GM12878 (cell line): Measurements from ENCODE around the gene ATP10A.

Experiments used
- CREM ChIP-seq: IDR thresholded peaks from 2 replicates; pipeline ENCODE4 v1.6.1; 2014; ENCODE audit warnings: antibody characterized with exemption, low read depth
- GABPA ChIP-seq: IDR thresholded peaks from 2 replicates; pipeline ENCODE4 v1.6.1; 2014; ENCODE audit warnings: antibody characterized with exemption, low read depth, mild to moderate bottlenecking, inconsistent platforms
- JUNB ChIP-seq: IDR thresholded peaks from 2 replicates; pipeline ENCODE4 v1.6.1; 2016; ENCODE audit warnings: antibody characterized with exemption, mild to moderate bottlenecking
- MTA2 ChIP-seq: fragments of 450-650 bp; IDR thresholded peaks from 2 replicates; pipeline ENCODE4 v1.6.1; 2016; ENCODE audit warnings: low read depth, mild to moderate bottlenecking, moderate library complexity
- MYC ChIP-seq: IDR thresholded peaks from 2 replicates; pipeline ENCODE4 v1.6.1; 2011; ENCODE audit warnings: mild to moderate bottlenecking, low read length, moderate library complexity, inconsistent platforms; ENCODE audit not compliant: insufficient read depth, insufficient replicate concordance, insufficient read length, severe bottlenecking
- POLR2A ChIP-seq: IDR thresholded peaks from 2 replicates; pipeline ENCODE4 v1.6.1; 2011; ENCODE audit warnings: low read depth, mild to moderate bottlenecking, low read length
- POLR2AphosphoS5 ChIP-seq: IDR thresholded peaks from 2 replicates; pipeline ENCODE4 v1.6.1; 2011; ENCODE audit warnings: mild to moderate bottlenecking, low read length, inconsistent platforms
- SMAD1 ChIP-seq: fragments of 450-650 bp; IDR thresholded peaks from 2 replicates; pipeline ENCODE4 v1.6.1; 2018; ENCODE audit warnings: mild to moderate bottlenecking, low read depth; ENCODE audit not compliant: partially characterized antibody
- TARDBP ChIP-seq: IDR thresholded peaks from 2 replicates; pipeline ENCODE4 v1.6.1; 2016; ENCODE audit warnings: borderline replicate concordance
- ZNF24 ChIP-seq: fragments of 450-650 bp; IDR thresholded peaks from 2 replicates; pipeline ENCODE4 v1.6.1; 2017; ENCODE audit warnings: antibody characterized with exemption, mild to moderate bottlenecking
- TF ChIP-seq, protein P1 (sequence below), 3 experiments: IDR thresholded peaks in 2 of 3; conservative IDR thresholded peaks in 1 of 3; 2 replicates each; pipeline ENCODE4 v1.5.1; 2011; ENCODE audit warnings: low read depth in 3 of 3, low read length in 3 of 3, mild to moderate bottlenecking in 3 of 3, control low read depth in 2 of 3, moderate library complexity in 2 of 3, inconsistent platforms in 1 of 3, mixed read lengths in 1 of 3; ENCODE audit not compliant: control insufficient read depth in 2 of 3, insufficient read depth in 1 of 3; ENCODE audit errors: extremely low read depth in 1 of 3
- TF ChIP-seq, protein P2 (sequence below): IDR thresholded peaks from 2 replicates; pipeline ENCODE4 v1.6.1; 2012; ENCODE audit warnings: low read depth, low read length, improper control_type of control experiment
- TF ChIP-seq, protein P3 (sequence below): IDR thresholded peaks from 2 replicates; pipeline ENCODE4 v1.6.1; 2011; ENCODE audit warnings: low read depth, low read length, improper control_type of control experiment, borderline replicate concordance

DNA sequence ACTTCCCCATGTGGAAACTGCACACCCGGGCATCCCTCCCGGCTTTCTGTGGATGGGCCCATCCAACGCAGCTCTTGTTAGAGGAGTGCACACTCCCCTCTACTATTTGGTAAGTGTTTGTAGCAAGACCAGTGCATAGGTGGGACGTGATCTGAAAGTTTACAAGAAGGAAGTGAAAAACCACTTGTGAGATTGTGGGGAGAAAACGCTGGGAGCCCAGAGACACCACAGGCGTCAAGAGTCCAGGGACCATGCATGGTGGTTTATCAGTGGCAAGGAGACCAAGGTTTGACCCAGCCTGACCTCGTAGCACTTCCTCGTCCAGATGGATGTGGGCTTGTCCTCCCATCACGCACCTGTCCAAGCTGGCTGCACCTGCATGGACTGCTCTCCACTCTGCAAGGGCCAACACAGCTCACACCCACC, 51.6 kb downstream of the ATP10A start:
- TF ChIP-seq, protein P1, sequence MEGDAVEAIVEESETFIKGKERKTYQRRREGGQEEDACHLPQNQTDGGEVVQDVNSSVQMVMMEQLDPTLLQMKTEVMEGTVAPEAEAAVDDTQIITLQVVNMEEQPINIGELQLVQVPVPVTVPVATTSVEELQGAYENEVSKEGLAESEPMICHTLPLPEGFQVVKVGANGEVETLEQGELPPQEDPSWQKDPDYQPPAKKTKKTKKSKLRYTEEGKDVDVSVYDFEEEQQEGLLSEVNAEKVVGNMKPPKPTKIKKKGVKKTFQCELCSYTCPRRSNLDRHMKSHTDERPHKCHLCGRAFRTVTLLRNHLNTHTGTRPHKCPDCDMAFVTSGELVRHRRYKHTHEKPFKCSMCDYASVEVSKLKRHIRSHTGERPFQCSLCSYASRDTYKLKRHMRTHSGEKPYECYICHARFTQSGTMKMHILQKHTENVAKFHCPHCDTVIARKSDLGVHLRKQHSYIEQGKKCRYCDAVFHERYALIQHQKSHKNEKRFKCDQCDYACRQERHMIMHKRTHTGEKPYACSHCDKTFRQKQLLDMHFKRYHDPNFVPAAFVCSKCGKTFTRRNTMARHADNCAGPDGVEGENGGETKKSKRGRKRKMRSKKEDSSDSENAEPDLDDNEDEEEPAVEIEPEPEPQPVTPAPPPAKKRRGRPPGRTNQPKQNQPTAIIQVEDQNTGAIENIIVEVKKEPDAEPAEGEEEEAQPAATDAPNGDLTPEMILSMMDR (IDR thresholded peaks at IDR 0.05 in 2 of 3, conservative IDR thresholded peaks at IDR 0.05 in 1 of 3; ENCODE audit: control insufficient read depth in 2 of 3, extremely low read depth in 1 of 3, insufficient read depth in 1 of 3, low read depth in 3 of 3, low read length in 3 of 3) = no peak
- no peak for TF ChIP-seq MYC
- no peak for TF ChIP-seq POLR2AphosphoS5
- TF ChIP-seq POLR2A = no peak
- no peak for TF ChIP-seq TARDBP
- TF ChIP-seq GABPA = no peak
- TF ChIP-seq ZNF24 = no peak
- TF ChIP-seq, protein P2, sequence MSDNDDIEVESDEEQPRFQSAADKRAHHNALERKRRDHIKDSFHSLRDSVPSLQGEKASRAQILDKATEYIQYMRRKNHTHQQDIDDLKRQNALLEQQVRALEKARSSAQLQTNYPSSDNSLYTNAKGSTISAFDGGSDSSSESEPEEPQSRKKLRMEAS = no peak
- TF ChIP-seq, protein P3, sequence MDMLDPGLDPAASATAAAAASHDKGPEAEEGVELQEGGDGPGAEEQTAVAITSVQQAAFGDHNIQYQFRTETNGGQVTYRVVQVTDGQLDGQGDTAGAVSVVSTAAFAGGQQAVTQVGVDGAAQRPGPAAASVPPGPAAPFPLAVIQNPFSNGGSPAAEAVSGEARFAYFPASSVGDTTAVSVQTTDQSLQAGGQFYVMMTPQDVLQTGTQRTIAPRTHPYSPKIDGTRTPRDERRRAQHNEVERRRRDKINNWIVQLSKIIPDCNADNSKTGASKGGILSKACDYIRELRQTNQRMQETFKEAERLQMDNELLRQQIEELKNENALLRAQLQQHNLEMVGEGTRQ = no peak
- no peak for TF ChIP-seq SMAD1
- peak; percentile 33; the same call in 1 of the 2 replicates for TF ChIP-seq MTA2
- TF ChIP-seq JUNB = no peak
- TF ChIP-seq CREM = no peak
